ENCODE measurements around the gene CRYGA.
"Not testable (repeated sequence)": the region's sequence is repeated elsewhere in the genome, so short reads cannot be mapped to it uniquely, and the experiment has no call there.

DNA sequence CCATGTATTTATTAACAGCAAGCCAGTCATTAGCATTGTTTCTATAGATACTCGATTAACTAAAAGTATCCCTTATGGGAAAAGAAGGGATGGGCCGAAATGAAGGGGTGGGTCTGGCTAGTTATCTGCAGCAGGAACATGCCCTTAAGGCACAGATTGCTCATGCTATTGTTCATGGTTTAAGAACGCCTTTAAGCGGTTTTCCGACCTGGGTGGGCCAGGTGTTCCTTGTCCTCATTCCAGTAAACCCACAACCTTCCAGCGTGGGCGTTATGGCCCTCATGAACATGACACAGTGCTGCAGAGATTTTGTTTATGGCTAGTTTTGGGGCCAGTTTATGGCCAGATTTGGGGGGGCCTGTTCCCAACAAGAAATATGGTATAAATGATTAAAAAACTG is 25.1 kb downstream of the CRYGA start:
- TF ChIP-seq CTCF, POLR2A (IDR thresholded peaks at IDR 0.05): not testable (repeated sequence)
